CD4-positive, alpha-beta memory T cell (primary cell): ENCODE measurements around the gene TRIM29. TPM values are rescaled to one million over a fixed set of nuclear protein-coding genes. Genes with fewer than 3 reads are reported as not detected.
A peak's percentile ranks its signal among the peaks of the same experiment; 100 is the strongest.

Experiments used
- CTCF ChIA-PET: fragments of 350-600 bp; sonication (Branson Sonifier 250); formaldehyde crosslinking; loops from one replicate; lab custom pipeline; 2021; ENCODE audit warnings: inconsistent platforms; ENCODE audit not compliant: partially characterized antibody; lab: Charles Lee
- POLR2A ChIA-PET: fragments of 350-600 bp; sonication (Branson Sonifier 250); formaldehyde crosslinking; loops from one replicate; lab custom pipeline; 2021; ENCODE audit not compliant: partially characterized antibody; lab: Charles Lee
- DNase-seq, 5 donors: peaks; one replicate each; pipeline versions ENCODE4 v3.0.0 to v3.0.0-alpha.2; 2020 to 2022; ENCODE audit warnings: mixed read lengths in 1 of 5
- H3K27ac ChIP-seq: one replicate; pipeline ENCODE4 v1.7.0; 2013; ENCODE audit warnings: low read depth, low read length
- H3K27me3 ChIP-seq: 2 replicates; pipeline ENCODE4 v1.7.0; 2013; ENCODE audit warnings: mild to moderate bottlenecking, low read length, moderate library complexity; ENCODE audit not compliant: insufficient read depth
- H3K36me3 ChIP-seq: 2 replicates; pipeline ENCODE4 v1.7.0; 2013; ENCODE audit warnings: mild to moderate bottlenecking, low read length, moderate library complexity; ENCODE audit not compliant: insufficient read depth
- H3K4me1 ChIP-seq: 2 replicates; pipeline ENCODE4 v1.7.0; 2013; ENCODE audit warnings: mild to moderate bottlenecking, low read length, moderate library complexity; ENCODE audit not compliant: insufficient read depth
- H3K4me3 ChIP-seq, 2 donors: one replicate each; pipeline ENCODE4 v1.7.0; 2013; ENCODE audit warnings: low read length in 2 of 2, mild to moderate bottlenecking in 1 of 2
- H3K9me3 ChIP-seq, 2 donors: one replicate each; pipeline ENCODE4 v1.7.0; 2013; ENCODE audit warnings: low read length in 2 of 2, control low read depth in 1 of 2; ENCODE audit not compliant: control insufficient read depth in 1 of 2
- H3K27ac Mint-ChIP-seq, 7 donors: one replicate each; pipeline ENCODE4 v1.8.0; 2020 to 2021; ENCODE audit warnings: mixed read lengths in 7 of 7, mild to moderate bottlenecking in 6 of 7, inconsistent platforms in 3 of 7, moderate library complexity in 3 of 7
- H3K27me3 Mint-ChIP-seq, 2 donors: one replicate each; pipeline ENCODE4 v1.8.0; 2020 to 2021; ENCODE audit warnings: mixed read lengths in 2 of 2
- H3K36me3 Mint-ChIP-seq, 2 donors: one replicate each; pipeline ENCODE4 v1.8.0; 2020 to 2021; ENCODE audit warnings: mixed read lengths in 2 of 2, inconsistent platforms in 1 of 2, mild to moderate bottlenecking in 1 of 2
- H3K4me1 Mint-ChIP-seq, 4 donors: one replicate each; pipeline ENCODE4 v1.8.0; 2020 to 2021; ENCODE audit warnings: mixed read lengths in 4 of 4, mild to moderate bottlenecking in 1 of 4
- H3K4me3 Mint-ChIP-seq, 8 donors: one replicate each; pipeline ENCODE4 v1.8.0; 2020 to 2021; ENCODE audit warnings: mixed read lengths in 8 of 8, mild to moderate bottlenecking in 7 of 8, moderate library complexity in 6 of 8, inconsistent platforms in 3 of 8
- H3K9me3 Mint-ChIP-seq, 8 donors: one replicate each; pipeline ENCODE4 v1.8.0; 2020 to 2021; ENCODE audit warnings: mixed read lengths in 8 of 8, mild to moderate bottlenecking in 5 of 8, inconsistent platforms in 3 of 8, moderate library complexity in 1 of 8
- intact Hi-C: fragments of 100-400 bp; cut with micrococcal nuclease; formaldehyde crosslinking; loops from one replicate; pipeline ENCODE4 v1.15.1; 2023
- polyA plus RNA-seq, 2 donors: library from polyadenylated mRNA; unstranded; fragments of 300-500 nt; fragmentation: Illumina TruSeq; gene quantifications; one replicate each; pipeline ENCODE4 v1.2.3, GENCODE V29; 2021
- total RNA-seq, 2 experiments: library from RNA; stranded (reverse); gene quantifications; one replicate each; pipeline ENCODE4 v1.2.3, GENCODE V29; 2021

Gene TRIM29
- total and polyA plus RNA-seq, 4 experiments from 2014 or later = not detected

- POLR2A ChIA-PET = no interaction called here
- Histone ChIP-seq H3K4me1 (no peaks in the 10 kb centered on the region), H3K4me3 (no peak overlapping the region), H3K36me3 (no peaks in the 10 kb centered on the region), H3K27ac (no peak overlapping the region), H3K9me3 (no peaks in the 10 kb centered on the region), H3K27me3 (no peaks in the 10 kb centered on the region)
- no peak for DNase-seq
- H3K27ac Mint-ChIP-seq = no peak overlapping the region
- H3K36me3 Mint-ChIP-seq = no peaks in the 10 kb centered on the region
- H3K4me1 Mint-ChIP-seq = no peaks in the 10 kb centered on the region
- no peaks in the 10 kb centered on the region for H3K9me3 Mint-ChIP-seq
- H3K27me3 Mint-ChIP-seq = peaks cover 1 to 4% of the 10 kb centered on the region in 2 donors
- CTCF ChIA-PET = no interaction called here
- no peak overlapping the region for H3K4me3 Mint-ChIP-seq
- intact Hi-C loops = no loop called here
These were observed 3.0 kb downstream of the TRIM29 start for GRCh38 chr11:120134931-120135228.

GRCh38 chr11:120134106-120134930, 3.6 kb downstream of the TRIM29 start:
- Mint-ChIP-seq H3K9me3 (no peaks in the 10 kb centered on the region), H3K36me3 (no peaks in the 10 kb centered on the region), H3K27me3 (peaks cover 0 to 4% of the 10 kb centered on the region in 2 donors), H3K27ac (no peak overlapping the region), H3K4me1 (no peaks in the 10 kb centered on the region), H3K4me3 (no peak overlapping the region)
- Histone ChIP-seq H3K36me3 (no peaks in the 10 kb centered on the region), H3K4me1 (no peaks in the 10 kb centered on the region), H3K4me3 (no peak overlapping the region), H3K27me3 (no peaks in the 10 kb centered on the region), H3K9me3 (no peaks in the 10 kb centered on the region), H3K27ac (no peak overlapping the region)
- DNase-seq = no peak
- intact Hi-C loops = no loop called here
- CTCF ChIA-PET = no interaction called here
- POLR2A ChIA-PET = no interaction called here

- H3K9me3 ChIP-seq = no peaks in the 10 kb centered on the region
- H3K36me3 ChIP-seq = no peaks in the 10 kb centered on the region
- ChIA-PET POLR2A (no interaction called here), CTCF (no interaction called here)
- H3K4me1 Mint-ChIP-seq = no peaks in the 10 kb centered on the region
- no peak overlapping the region for H3K27ac ChIP-seq
- intact Hi-C loops = no loop called here
- H3K4me3 ChIP-seq = no peak overlapping the region
- no peaks in the 10 kb centered on the region for H3K27me3 ChIP-seq
- H3K9me3 Mint-ChIP-seq = no peaks in the 10 kb centered on the region
- no peaks in the 10 kb centered on the region for H3K27me3 Mint-ChIP-seq
- no peak overlapping the region for H3K27ac Mint-ChIP-seq
- no peaks in the 10 kb centered on the region for H3K36me3 Mint-ChIP-seq
- DNase-seq = no peak
- H3K4me3 Mint-ChIP-seq = no peak overlapping the region
- H3K4me1 ChIP-seq = no peaks in the 10 kb centered on the region
These were observed 4.5 kb downstream of the TRIM29 start for GRCh38 chr11:120133216-120134105.

- Histone ChIP-seq H3K27ac (no peak overlapping the region), H3K4me1 (no peaks in the 10 kb centered on the region), H3K27me3 (no peaks in the 10 kb centered on the region), H3K36me3 (no peaks in the 10 kb centered on the region), H3K9me3 (no peaks in the 10 kb centered on the region), H3K4me3 (no peak overlapping the region)
- Mint-ChIP-seq H3K4me3 (no peak overlapping the region), H3K9me3 (no peaks in the 10 kb centered on the region), H3K4me1 (no peaks in the 10 kb centered on the region), H3K36me3 (no peaks in the 10 kb centered on the region), H3K27me3 (peaks cover 0 to 3% of the 10 kb centered on the region in 2 donors), H3K27ac (no peak overlapping the region)
- DNase-seq = no peak
- POLR2A ChIA-PET = no interaction called here
- CTCF ChIA-PET = no interaction called here
- intact Hi-C loops = no loop called here
These were observed 5.2 kb downstream of the TRIM29 start for GRCh38 chr11:120132645-120133185.

- intact Hi-C loops = no loop called here
- no peak overlapping the region for H3K4me3 ChIP-seq
- no peaks in the 10 kb centered on the region for H3K27me3 ChIP-seq
- Mint-ChIP-seq H3K27ac (peak overlapping the region in 1 of 7 donors; percentile 42), H3K9me3 (no peaks in the 10 kb centered on the region), H3K27me3 (peaks cover 0 to 3% of the 10 kb centered on the region in 2 donors), H3K36me3 (no peaks in the 10 kb centered on the region), H3K4me3 (no peak overlapping the region), H3K4me1 (no peaks in the 10 kb centered on the region)
- H3K36me3 ChIP-seq = no peaks in the 10 kb centered on the region
- no peak for DNase-seq
- CTCF ChIA-PET = no interaction called here
- H3K4me1 ChIP-seq = no peaks in the 10 kb centered on the region
- no peaks in the 10 kb centered on the region for H3K9me3 ChIP-seq
- no peak overlapping the region for H3K27ac ChIP-seq
- POLR2A ChIA-PET = no interaction called here
These were observed 5.8 kb downstream of the TRIM29 start for GRCh38 chr11:120131941-120132644.

- no peak overlapping the region for H3K4me3 ChIP-seq
- no peak for DNase-seq
- Mint-ChIP-seq H3K27ac (no peak overlapping the region), H3K27me3 (peaks cover 0 to 3% of the 10 kb centered on the region in 2 donors), H3K36me3 (no peaks in the 10 kb centered on the region), H3K9me3 (no peaks in the 10 kb centered on the region), H3K4me1 (no peaks in the 10 kb centered on the region), H3K4me3 (no peak overlapping the region)
- H3K9me3 ChIP-seq = no peaks in the 10 kb centered on the region
- ChIA-PET POLR2A (no interaction called here), CTCF (no interaction called here)
- no peaks in the 10 kb centered on the region for H3K36me3 ChIP-seq
- H3K27me3 ChIP-seq = no peaks in the 10 kb centered on the region
- intact Hi-C loops = no loop called here
- no peaks in the 10 kb centered on the region for H3K4me1 ChIP-seq
- H3K27ac ChIP-seq = no peak overlapping the region
These were observed 6.7 kb downstream of the TRIM29 start for GRCh38 chr11:120130991-120131760.
